ENCODE results near the gene AGER.
A peak's percentile ranks its signal among the peaks of the same experiment; 100 is the strongest.

The AGER gene

DNA sequence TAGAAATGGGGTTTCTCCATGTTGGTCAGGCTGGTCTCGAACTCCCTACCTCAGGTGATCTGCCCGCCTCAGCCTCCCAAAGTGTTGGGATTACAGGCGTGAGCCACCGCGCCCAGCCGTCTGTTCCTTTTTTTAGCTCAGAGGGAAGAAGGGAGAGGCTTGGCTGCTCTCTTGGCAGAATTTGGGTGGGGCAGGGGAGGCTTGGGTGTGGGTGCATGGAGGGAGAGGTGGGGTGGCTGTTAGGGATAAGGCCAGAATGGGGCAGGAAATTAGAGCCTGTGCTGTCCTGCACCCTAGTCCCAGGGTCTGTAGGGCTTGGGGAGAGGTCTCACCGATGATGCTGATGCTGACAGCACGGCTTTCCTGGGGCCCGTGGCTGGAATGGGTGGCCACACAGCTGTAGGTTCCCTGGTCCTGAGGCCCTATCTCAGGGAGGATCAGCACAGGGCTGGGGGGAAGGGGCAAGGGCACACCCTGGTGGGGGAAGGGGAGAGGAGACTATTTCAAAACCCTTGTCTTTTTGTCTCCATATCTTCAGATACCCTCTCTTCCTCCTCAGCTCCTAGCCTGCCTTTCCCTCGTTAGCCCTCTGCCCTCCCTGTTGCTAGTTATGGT lies 2.0 kb downstream of the AGER start:
- Histone ChIP-seq H3K4me3 (ENCODE audit: low read length, poor library complexity, severe bottlenecking) (no peak overlapping the region), H3K4me1 (ENCODE audit: insufficient read depth, low read length, poor library complexity, severe bottlenecking) (peaks cover 12% of the 10 kb centered on the region), H3F3A (ENCODE audit: low read depth) (peaks cover 4% of the 10 kb centered on the region; the same call in 1 of the 2 replicates), H3K9me2 (replicated peaks; ENCODE audit: low read depth, low read length) (no peaks in the 10 kb centered on the region), H4K20me1 (ENCODE audit: insufficient read depth, low read length, poor library complexity, severe bottlenecking) (peaks cover 2% of the 10 kb centered on the region), H3K36me3 (ENCODE audit: insufficient read depth, low read length) (peaks cover 20% of the 10 kb centered on the region; the same call in 1 of the 2 replicates), H3K79me2 (ENCODE audit: insufficient read depth, low read length) (peaks cover 37% of the 10 kb centered on the region), H3K9ac (ENCODE audit: low read depth, low read length, poor library complexity, severe bottlenecking) (no peak overlapping the region), H3K4me2 (ENCODE audit: low read depth, low read length, poor library complexity, severe bottlenecking) (no peak overlapping the region), H2AFZ (ENCODE audit: low read length) (no peak overlapping the region), H3K9me3 (ENCODE audit: insufficient read depth, low read depth, low read length) (no peaks in the 10 kb centered on the region), H3K27me3 (ENCODE audit: insufficient read depth, low read length, poor library complexity, severe bottlenecking) (no peaks in the 10 kb centered on the region)
- TF ChIP-seq CTCF (conservative IDR thresholded peaks at IDR 0.05; ENCODE audit: low read length) (no peak), EZH2phosphoT487 (IDR thresholded peaks at IDR 0.05; ENCODE audit: borderline replicate concordance) (no peak)

DNA sequence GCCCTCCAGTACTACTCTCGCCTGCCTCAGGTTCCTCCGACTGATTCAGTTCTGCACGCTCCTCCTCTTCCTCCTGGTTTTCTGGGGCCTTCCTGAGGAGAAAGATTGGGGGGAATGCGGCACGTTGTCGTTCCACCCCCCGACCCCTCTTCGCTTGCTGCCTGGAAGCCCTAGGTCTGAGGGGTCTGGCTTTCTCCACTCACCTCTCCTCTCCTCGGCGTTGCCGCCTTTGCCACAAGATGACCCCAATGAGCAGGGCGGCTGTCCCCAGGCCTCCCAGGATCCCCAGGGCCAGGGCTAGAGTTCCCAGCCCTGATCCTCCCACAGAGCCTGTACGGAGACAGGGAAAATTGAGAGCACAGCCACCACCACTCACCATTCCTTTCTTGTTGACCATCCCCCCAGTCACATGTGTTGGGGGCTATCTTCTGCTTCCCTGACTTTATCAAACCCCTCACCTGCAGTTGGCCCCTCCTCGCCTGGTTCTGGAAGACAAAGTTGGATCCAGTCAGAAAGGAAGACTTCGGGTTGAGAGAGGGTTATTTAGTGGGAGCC lies 2.8 kb downstream of the AGER start:
- Histone ChIP-seq H3K9me3 (ENCODE audit: insufficient read depth, low read depth, low read length) (no peaks in the 10 kb centered on the region), H3K4me3 (ENCODE audit: low read length, poor library complexity, severe bottlenecking) (no peak overlapping the region), H2AFZ (ENCODE audit: low read length) (no peak overlapping the region), H3K27me3 (ENCODE audit: insufficient read depth, low read length, poor library complexity, severe bottlenecking) (no peaks in the 10 kb centered on the region), H3K4me2 (ENCODE audit: low read depth, low read length, poor library complexity, severe bottlenecking) (peak overlapping the region; percentile 34), H3F3A (ENCODE audit: low read depth) (peaks cover 4% of the 10 kb centered on the region; the same call in 1 of the 2 replicates), H3K4me1 (ENCODE audit: insufficient read depth, low read length, poor library complexity, severe bottlenecking) (peaks cover 20% of the 10 kb centered on the region), H4K20me1 (ENCODE audit: insufficient read depth, low read length, poor library complexity, severe bottlenecking) (peaks cover 2% of the 10 kb centered on the region), H3K79me2 (ENCODE audit: insufficient read depth, low read length) (peaks cover 43% of the 10 kb centered on the region), H3K36me3 (ENCODE audit: insufficient read depth, low read length) (peaks cover 13% of the 10 kb centered on the region; the same call in 1 of the 2 replicates), H3K9me2 (replicated peaks; ENCODE audit: low read depth, low read length) (no peaks in the 10 kb centered on the region), H3K9ac (ENCODE audit: low read depth, low read length, poor library complexity, severe bottlenecking) (no peak overlapping the region)
- TF ChIP-seq EZH2phosphoT487 (IDR thresholded peaks at IDR 0.05; ENCODE audit: borderline replicate concordance) (no peak), CTCF (conservative IDR thresholded peaks at IDR 0.05; ENCODE audit: low read length) (no peak)

DNA sequence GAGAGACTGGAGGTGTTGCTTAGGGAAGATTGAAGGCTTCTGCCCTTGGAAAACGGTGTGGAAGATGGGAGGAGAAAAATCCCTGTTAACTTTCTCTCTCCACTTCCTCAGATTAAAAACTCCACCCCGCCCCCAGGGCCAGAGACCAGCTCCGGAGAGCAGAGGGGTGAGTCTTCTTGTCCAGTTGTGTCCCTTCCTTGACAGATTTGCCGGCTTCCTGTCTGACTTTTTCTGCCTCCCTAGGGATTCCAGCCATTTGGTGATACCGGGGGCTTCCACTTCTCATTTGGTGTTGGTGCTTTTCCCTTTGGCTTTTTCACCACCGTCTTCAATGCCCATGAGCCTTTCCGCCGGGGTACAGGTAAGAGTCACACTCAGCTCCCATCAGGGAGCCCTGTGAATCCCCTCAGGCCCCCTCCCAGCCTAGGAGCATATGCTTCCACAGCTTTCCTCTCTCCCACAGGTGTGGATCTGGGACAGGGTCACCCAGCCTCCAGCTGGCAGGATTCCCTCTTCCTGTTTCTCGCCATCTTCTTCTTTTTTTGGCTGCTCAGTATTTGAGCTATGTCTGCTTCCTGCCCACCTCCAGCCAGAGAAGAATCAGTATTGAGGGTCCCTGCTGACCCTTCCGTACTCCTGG lies 4.2 kb downstream of the AGER start:
- peaks cover 4% of the 10 kb centered on the region; the same call in 1 of the 2 replicates for H3F3A ChIP-seq (ENCODE audit: low read depth)
- peaks cover 13% of the 10 kb centered on the region; the same call in 1 of the 2 replicates for H3K36me3 ChIP-seq (ENCODE audit: insufficient read depth, low read length)
- peaks cover 30% of the 10 kb centered on the region for H3K4me1 ChIP-seq (ENCODE audit: insufficient read depth, low read length, poor library complexity, severe bottlenecking)
- peak overlapping the region; percentile 93 for H3K9ac ChIP-seq (ENCODE audit: low read depth, low read length, poor library complexity, severe bottlenecking)
- no peaks in the 10 kb centered on the region for H4K20me1 ChIP-seq (ENCODE audit: insufficient read depth, low read length, poor library complexity, severe bottlenecking)
- no peaks in the 10 kb centered on the region for H3K27me3 ChIP-seq (ENCODE audit: insufficient read depth, low read length, poor library complexity, severe bottlenecking)
- peak overlapping the region; percentile 88 for H3K4me3 ChIP-seq (ENCODE audit: low read length, poor library complexity, severe bottlenecking)
- H3K9me2 ChIP-seq (replicated peaks; ENCODE audit: low read depth, low read length), result no peaks in the 10 kb centered on the region
- H3K4me2 ChIP-seq (ENCODE audit: low read depth, low read length, poor library complexity, severe bottlenecking), result peak overlapping the region; percentile 90
- no peak overlapping the region for H2AFZ ChIP-seq (ENCODE audit: low read length)
- peaks cover 53% of the 10 kb centered on the region for H3K79me2 ChIP-seq (ENCODE audit: insufficient read depth, low read length)
- H3K9me3 ChIP-seq (ENCODE audit: insufficient read depth, low read depth, low read length), result no peaks in the 10 kb centered on the region
- TF ChIP-seq EZH2phosphoT487 (IDR thresholded peaks at IDR 0.05; ENCODE audit: borderline replicate concordance) (no peak), CTCF (conservative IDR thresholded peaks at IDR 0.05; ENCODE audit: low read length) (no peak)

Measured in Loucy (cell line).